Measurements from ENCODE around the gene SCAI. TPM values are rescaled to one million over a fixed set of nuclear protein-coding genes. Genes with fewer than 3 reads are reported as not detected.

The SCAI gene
- total and polyA plus RNA-seq, 2 of the 4 experiments (the other 2 are of a cell fraction), result 3.6 to 14.5 TPM

DNA sequence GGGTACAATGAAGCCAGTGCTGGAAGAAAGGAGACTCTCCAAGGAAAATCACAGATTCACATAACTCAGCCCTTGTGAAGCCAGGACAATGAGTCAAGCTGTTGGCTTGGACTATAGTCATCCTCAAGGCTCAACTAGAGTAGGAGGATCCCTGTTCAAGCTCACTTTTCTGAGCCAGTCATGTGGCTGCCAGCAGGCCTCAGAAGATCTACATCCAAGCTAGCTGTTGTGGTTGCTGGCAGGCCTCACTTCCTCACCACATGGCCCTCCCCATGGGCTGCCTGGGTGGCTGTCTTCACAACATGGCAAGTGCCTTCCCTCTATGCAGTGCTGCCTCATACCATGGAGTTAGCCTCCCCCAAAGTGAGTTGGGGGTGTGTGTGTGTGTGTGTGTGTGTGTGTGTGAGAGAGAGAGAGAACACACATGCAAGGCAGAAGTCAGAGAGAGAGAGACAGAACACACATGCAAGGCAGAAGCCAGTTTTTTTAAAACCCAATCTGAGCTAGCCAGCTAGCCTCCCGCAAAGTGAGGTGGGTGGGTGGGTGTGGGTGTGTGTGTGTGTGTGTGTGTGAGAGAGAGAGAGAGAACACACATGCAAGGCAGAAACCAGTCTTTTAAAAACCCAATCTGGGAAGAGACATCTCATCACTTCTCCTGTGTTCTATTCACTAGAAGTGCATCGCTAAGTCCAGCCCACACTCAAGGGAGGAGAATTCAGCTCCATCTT is 17.1 kb downstream of the SCAI start:
- Histone ChIP-seq H4K8ac (ENCODE audit: low read depth in 2 of 2, low read length in 2 of 2) (peak overlapping the region in 1 of 2 experiments; percentile 75; a peak in 2 of 4 replicates), H3K18ac (ENCODE audit: low read depth, low read length) (peak overlapping the region; percentile 12; the same call in 1 of the 2 replicates), H3K27ac (ENCODE audit: insufficient read depth, low read length) (peak overlapping the region; percentile 30; the same call in 1 of the 2 replicates), H2BK5ac (ENCODE audit: low read depth, low read length, poor library complexity, severe bottlenecking) (peak overlapping the region; percentile 92), H3K4me3 (ENCODE audit: insufficient read depth, low read depth, low read length) (no peak overlapping the region), H3K27me3 (ENCODE audit: control insufficient read depth, insufficient read depth, low read length) (no peaks in the 10 kb centered on the region), H2BK20ac (ENCODE audit: low read depth, low read length) (peak overlapping the region; percentile 52; the same call in 1 of the 2 replicates), H3K56ac (ENCODE audit: extremely low read depth, insufficient read depth, low read length) (no peak overlapping the region), H2AK5ac (ENCODE audit: low read depth, low read length) (peak overlapping the region; percentile 90), H3K4me1 (ENCODE audit: control insufficient read depth, insufficient read depth, low read length) (peaks cover 8% of the 10 kb centered on the region), H3K36me3 (ENCODE audit: control insufficient read depth, insufficient read depth, low read length) (no peaks in the 10 kb centered on the region), H3K9me1 (ENCODE audit: insufficient read depth, low read length) (peaks cover 13% of the 10 kb centered on the region; the same call in 1 of the 2 replicates), H3K4ac (ENCODE audit: low read depth, low read length) (peak overlapping the region; percentile 84), H3K79me1 (ENCODE audit: low read depth in 1 of 2, low read length in 2 of 2) (peaks cover 15 to 58% of the 10 kb centered on the region in 2 experiments), H4K20me1 (ENCODE audit: insufficient read depth, low read length) (no peaks in the 10 kb centered on the region; the same call in 1 of the 2 replicates), H2BK120ac (ENCODE audit: low read depth, low read length) (peak overlapping the region; percentile 54), H3K14ac (replicated peaks; ENCODE audit: low read depth, low read length) (peak overlapping the region; percentile 30; the same call in 1 of the 2 replicates), H3K9ac (ENCODE audit: low read depth, low read length) (no peak overlapping the region), H2AK9ac (replicated peaks; ENCODE audit: low read depth, low read length, poor library complexity) (peak overlapping the region; percentile 77), H2AFZ (replicated peaks; ENCODE audit: low read length, poor library complexity) (peak overlapping the region; percentile 81), H2BK15ac (ENCODE audit: low read depth, low read length) (peak overlapping the region; percentile 25; the same call in 1 of the 3 replicates), H4K91ac (ENCODE audit: insufficient read depth, low read depth, low read length) (peak overlapping the region; percentile 59; the same call in 1 of the 2 replicates), H4K5ac (ENCODE audit: low read depth, low read length) (0 out of 2 replicates have a peak overlapping the region, but pooled peaks have one; percentile 19), H3K23ac (ENCODE audit: low read depth, low read length) (no peak overlapping the region), H3K4me2 (ENCODE audit: low read depth, low read length) (no peak overlapping the region; the same call in 1 of the 2 replicates), H3K9me3 (ENCODE audit: control insufficient read depth, insufficient read depth, low read length) (no peaks in the 10 kb centered on the region)
- intact Hi-C loops (cut with micrococcal nuclease), result loop anchor here (1.0 kb wide), 1 partner anchor 11 kb away; no protein-coding TSS in a partner anchor
- dilution Hi-C loops (cut with HindIII; ENCODE audit: low sequenced_read_pairs, unreplicated experiment), result no loop called here
- TF ChIP-seq RAD21 (IDR thresholded peaks at IDR 0.05; ENCODE audit: low read length) (peak; percentile 20; the same call in 1 of the 2 replicates), RCOR1 (IDR thresholded peaks at IDR 0.05; ENCODE audit: insufficient replicate concordance, low read length) (no peak), MXI1 (IDR thresholded peaks at IDR 0.05; ENCODE audit: borderline replicate concordance, low read depth, low read length) (peak; percentile 97), NFE2L2 (IDR thresholded peaks at IDR 0.05; ENCODE audit: low read depth, low read length) (no peak), MAZ (IDR thresholded peaks at IDR 0.05; ENCODE audit: borderline replicate concordance, low read depth, low read length) (peak; percentile 91; the same call in 1 of the 2 replicates), BHLHE40 (IDR thresholded peaks at IDR 0.05; ENCODE audit: low read depth, low read length) (peak; percentile 47; the same call in 1 of the 2 replicates), FOS (IDR thresholded peaks at IDR 0.05; ENCODE audit: low read depth, low read length) (peak; percentile 37; the same call in 1 of the 2 replicates)
- TF ChIP-seq, protein P1, sequence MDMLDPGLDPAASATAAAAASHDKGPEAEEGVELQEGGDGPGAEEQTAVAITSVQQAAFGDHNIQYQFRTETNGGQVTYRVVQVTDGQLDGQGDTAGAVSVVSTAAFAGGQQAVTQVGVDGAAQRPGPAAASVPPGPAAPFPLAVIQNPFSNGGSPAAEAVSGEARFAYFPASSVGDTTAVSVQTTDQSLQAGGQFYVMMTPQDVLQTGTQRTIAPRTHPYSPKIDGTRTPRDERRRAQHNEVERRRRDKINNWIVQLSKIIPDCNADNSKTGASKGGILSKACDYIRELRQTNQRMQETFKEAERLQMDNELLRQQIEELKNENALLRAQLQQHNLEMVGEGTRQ (IDR thresholded peaks at IDR 0.05; ENCODE audit: low read depth, low read length), result peak; percentile 87
- CTCF ChIA-PET, result interaction anchor here (0.9 to 1.3 kb wide), 2 partner anchors 12 to 14 kb away, joined by 3 to 4 read pairs; no protein-coding TSS in a partner anchor
- peak; percentile 98 for ATAC-seq (ENCODE audit: low read depth)
- WGBS, 2 experiments (ENCODE audit: extremely low coverage in 2 of 2, insufficient read length in 1 of 2), result no CpG with 5 or more reads among the region's 2 CpGs
- BruUV-seq (replicated peaks), result no TSS peak
- POLR2A ChIA-PET (ENCODE audit: unreplicated experiment), result interaction anchor here (0.6 kb wide), 3 partner anchors 12 to 712 kb away, joined by 3 to 13 read pairs (median 4); no protein-coding TSS in a partner anchor
- peak; percentile 100 for DNase-seq
- in situ Hi-C loops (cut with MboI; ENCODE audit: low sequenced_read_pairs), result no loop called here
